Measurements from ENCODE around the gene GATM.
"Not testable (repeated sequence)": the region's sequence is repeated elsewhere in the genome, so short reads cannot be mapped to it uniquely, and the experiment has no call there.

The GATM gene

GRCh38 chr15:45314960-45315359, 63.4 kb downstream of the GATM start:
- in situ Hi-C loops (cut with MboI; ENCODE audit: low sequenced_read_pairs) = no loop called here

GRCh38 chr15:45314117-45314516, 64.2 kb downstream of the GATM start:
- in situ Hi-C loops (cut with MboI; ENCODE audit: low sequenced_read_pairs) = not testable (repeated sequence)

Data from hTERT RPE-1 (cell line).